ENCODE data around the gene BRAT1.

DNA sequence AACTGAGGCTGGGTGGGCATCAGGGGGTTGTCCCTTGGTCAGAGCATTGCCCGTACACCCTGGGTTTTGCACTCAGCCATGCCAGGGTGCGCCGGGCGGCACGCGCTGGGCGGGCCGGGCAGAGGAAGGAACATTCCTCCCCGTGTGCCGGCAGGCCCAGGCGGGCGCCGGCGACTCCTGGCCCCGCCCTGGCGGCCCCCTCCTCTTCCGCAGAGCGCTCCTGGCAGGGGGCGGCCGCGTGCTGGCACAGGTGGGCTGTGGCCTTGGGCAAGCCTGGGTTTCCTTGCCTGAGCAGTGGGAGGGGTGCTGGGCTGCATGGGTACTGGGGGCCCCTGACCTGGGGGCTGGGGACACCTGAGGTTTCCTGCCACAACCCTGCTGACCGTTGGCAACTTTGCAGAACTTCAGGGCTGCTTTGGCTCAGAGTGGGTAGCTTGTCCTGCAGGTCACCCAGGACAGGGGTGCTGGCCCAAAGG is 31.8 kb downstream of the BRAT1 start:
- TF ChIP-seq, protein P1, sequence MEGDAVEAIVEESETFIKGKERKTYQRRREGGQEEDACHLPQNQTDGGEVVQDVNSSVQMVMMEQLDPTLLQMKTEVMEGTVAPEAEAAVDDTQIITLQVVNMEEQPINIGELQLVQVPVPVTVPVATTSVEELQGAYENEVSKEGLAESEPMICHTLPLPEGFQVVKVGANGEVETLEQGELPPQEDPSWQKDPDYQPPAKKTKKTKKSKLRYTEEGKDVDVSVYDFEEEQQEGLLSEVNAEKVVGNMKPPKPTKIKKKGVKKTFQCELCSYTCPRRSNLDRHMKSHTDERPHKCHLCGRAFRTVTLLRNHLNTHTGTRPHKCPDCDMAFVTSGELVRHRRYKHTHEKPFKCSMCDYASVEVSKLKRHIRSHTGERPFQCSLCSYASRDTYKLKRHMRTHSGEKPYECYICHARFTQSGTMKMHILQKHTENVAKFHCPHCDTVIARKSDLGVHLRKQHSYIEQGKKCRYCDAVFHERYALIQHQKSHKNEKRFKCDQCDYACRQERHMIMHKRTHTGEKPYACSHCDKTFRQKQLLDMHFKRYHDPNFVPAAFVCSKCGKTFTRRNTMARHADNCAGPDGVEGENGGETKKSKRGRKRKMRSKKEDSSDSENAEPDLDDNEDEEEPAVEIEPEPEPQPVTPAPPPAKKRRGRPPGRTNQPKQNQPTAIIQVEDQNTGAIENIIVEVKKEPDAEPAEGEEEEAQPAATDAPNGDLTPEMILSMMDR (conservative IDR thresholded peaks at IDR 0.05; ENCODE audit: low read length) = no peak
- TF ChIP-seq EZH2phosphoT487 (IDR thresholded peaks at IDR 0.05; ENCODE audit: borderline replicate concordance) = no peak

Data from Loucy (cell line).